NCI-H1436 treated with DMSO at 0.1 percent for 48 hours (cell line): ENCODE measurements around the gene GPC5.

ENCODE experiments used
- DNase-seq: peaks from one replicate; lab custom pipeline; 2025; lab: John Stamatoyannopoulos, UW

GPC5 gene

GRCh38 chr13:92761710-92762109 is 1363.3 kb downstream of the GPC5 start:
- no peak for DNase-seq

GRCh38 chr13:92767468-92767867 is 1369.0 kb downstream of the GPC5 start:
- no peak for DNase-seq

- DNase-seq = no peak
Observed at GRCh38 chr13:92768602-92769001, 1370.2 kb downstream of the GPC5 start.

- no peak for DNase-seq
Observed at GRCh38 chr13:92769046-92769445, 1370.6 kb downstream of the GPC5 start.

GRCh38 chr13:92775658-92776057 is 1377.2 kb downstream of the GPC5 start:
- no peak for DNase-seq

GRCh38 chr13:92781965-92782690 is 1383.7 kb downstream of the GPC5 start:
- DNase-seq = no peak

GRCh38 chr13:92802776-92803175 is 1404.4 kb downstream of the GPC5 start:
- DNase-seq = no peak

- no peak for DNase-seq
Observed at GRCh38 chr13:92804346-92804745, 1405.9 kb downstream of the GPC5 start.

- no peak for DNase-seq
Observed at GRCh38 chr13:92804926-92805325, 1406.5 kb downstream of the GPC5 start.

- no peak for DNase-seq
Observed at GRCh38 chr13:92805766-92806165, 1407.3 kb downstream of the GPC5 start.

GRCh38 chr13:92806215-92806614 is 1407.8 kb downstream of the GPC5 start:
- no peak for DNase-seq

- no peak for DNase-seq
Observed at GRCh38 chr13:92807353-92807752, 1408.9 kb downstream of the GPC5 start.

GRCh38 chr13:92807966-92808365 is 1409.5 kb downstream of the GPC5 start:
- no peak for DNase-seq

GRCh38 chr13:92821324-92821723 is 1422.9 kb downstream of the GPC5 start:
- no peak for DNase-seq

GRCh38 chr13:92823059-92823458 is 1424.6 kb downstream of the GPC5 start:
- DNase-seq = no peak

GRCh38 chr13:92825938-92826596 is 1427.6 kb downstream of the GPC5 start:
- no peak for DNase-seq

GRCh38 chr13:92827503-92827902 is 1429.1 kb downstream of the GPC5 start:
- no peak for DNase-seq

GRCh38 chr13:92829930-92830329 is 1431.5 kb downstream of the GPC5 start:
- no peak for DNase-seq

GRCh38 chr13:92830821-92831220 is 1432.4 kb downstream of the GPC5 start:
- DNase-seq = no peak

GRCh38 chr13:92833071-92833470 is 1434.7 kb downstream of the GPC5 start:
- no peak for DNase-seq

GRCh38 chr13:92836171-92836570 is 1437.8 kb downstream of the GPC5 start:
- DNase-seq = no peak

GRCh38 chr13:92838786-92839185 is 1440.4 kb downstream of the GPC5 start:
- no peak for DNase-seq

GRCh38 chr13:92842145-92842544 is 1443.7 kb downstream of the GPC5 start:
- DNase-seq = no peak

GRCh38 chr13:92843549-92843948 is 1445.1 kb downstream of the GPC5 start:
- no peak for DNase-seq
